NCI-H1694 (cell line): ENCODE measurements around the gene SLC9A3.
"Not testable (repeated sequence)": the region's sequence is repeated elsewhere in the genome, so short reads cannot be mapped to it uniquely, and the experiment has no call there.

Experiments used
- DNase-seq: peaks from one replicate; lab custom pipeline; 2025; lab: John Stamatoyannopoulos, UW

SLC9A3 gene

GRCh38 chr5:489689-490080 is 34.6 kb downstream of the SLC9A3 start:
- no peak for DNase-seq

- DNase-seq: no peak
Observed at GRCh38 chr5:488744-489688, 35.2 kb downstream of the SLC9A3 start.

DNA sequence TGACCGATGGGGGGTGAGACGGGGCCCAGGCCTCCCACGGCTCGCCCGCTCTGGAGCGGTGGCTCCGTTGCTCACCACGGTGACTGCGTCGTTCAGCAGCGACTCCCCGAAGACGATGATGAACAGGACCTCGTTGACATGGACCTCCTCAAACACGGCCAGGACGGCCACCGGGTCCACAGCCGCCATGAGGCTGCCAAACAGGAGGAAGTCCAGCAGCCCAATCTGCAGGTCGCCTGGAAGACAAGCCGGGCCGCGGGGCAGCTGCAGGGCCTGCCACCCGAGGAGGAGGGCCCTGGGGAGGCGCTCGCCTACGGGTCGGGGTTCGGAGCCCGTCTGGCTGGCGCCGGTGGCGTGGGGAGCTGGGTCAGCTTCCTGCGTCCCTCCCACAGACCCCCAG is 36.0 kb downstream of the SLC9A3 start:
- no peak for DNase-seq

DNA sequence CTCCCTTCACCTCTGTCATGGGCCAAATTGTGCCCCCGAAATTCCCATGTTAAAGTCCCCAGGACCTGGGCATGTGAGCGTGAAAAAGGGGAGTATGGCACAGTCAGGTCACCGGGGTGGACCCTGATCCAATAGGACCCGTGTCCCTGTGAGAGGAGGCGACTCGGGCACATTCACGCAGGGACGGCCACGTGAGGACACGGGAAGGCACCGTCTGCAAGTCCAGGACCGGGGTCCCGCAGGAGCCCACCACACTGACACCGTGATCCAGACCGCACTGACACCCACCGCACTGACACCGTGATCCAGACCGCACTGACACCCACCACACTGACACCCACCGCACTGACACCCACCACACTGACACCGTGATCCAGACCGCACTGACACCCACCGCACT is 37.7 kb downstream of the SLC9A3 start:
- not testable (repeated sequence) for DNase-seq

DNA sequence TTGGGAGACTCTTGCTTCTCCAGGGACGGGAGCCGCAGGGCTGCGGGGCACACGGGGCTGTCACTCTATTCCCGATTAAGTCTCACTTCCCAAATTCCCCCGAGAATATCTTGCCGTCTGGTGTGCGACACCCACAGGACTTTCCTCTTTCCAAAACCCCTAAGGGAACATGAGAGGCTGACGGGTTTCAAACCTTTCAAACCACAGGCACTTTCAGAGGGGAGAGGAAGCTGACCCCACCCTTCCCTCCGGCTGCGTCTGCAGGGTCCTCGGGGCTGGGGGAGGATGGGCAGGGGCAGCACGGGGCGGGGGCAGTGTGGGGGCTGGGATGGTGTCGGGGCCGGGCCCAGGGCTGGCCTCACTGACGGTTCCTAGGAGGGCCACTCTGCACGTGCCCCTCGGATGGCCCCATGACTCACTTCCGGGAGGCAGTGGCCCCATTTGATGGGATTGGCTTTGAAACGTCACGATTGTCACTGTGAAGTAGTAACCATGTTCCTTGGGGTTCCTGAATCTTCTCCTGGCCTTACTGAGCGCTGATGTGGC is 38.2 kb downstream of the SLC9A3 start:
- no peak for DNase-seq

DNA sequence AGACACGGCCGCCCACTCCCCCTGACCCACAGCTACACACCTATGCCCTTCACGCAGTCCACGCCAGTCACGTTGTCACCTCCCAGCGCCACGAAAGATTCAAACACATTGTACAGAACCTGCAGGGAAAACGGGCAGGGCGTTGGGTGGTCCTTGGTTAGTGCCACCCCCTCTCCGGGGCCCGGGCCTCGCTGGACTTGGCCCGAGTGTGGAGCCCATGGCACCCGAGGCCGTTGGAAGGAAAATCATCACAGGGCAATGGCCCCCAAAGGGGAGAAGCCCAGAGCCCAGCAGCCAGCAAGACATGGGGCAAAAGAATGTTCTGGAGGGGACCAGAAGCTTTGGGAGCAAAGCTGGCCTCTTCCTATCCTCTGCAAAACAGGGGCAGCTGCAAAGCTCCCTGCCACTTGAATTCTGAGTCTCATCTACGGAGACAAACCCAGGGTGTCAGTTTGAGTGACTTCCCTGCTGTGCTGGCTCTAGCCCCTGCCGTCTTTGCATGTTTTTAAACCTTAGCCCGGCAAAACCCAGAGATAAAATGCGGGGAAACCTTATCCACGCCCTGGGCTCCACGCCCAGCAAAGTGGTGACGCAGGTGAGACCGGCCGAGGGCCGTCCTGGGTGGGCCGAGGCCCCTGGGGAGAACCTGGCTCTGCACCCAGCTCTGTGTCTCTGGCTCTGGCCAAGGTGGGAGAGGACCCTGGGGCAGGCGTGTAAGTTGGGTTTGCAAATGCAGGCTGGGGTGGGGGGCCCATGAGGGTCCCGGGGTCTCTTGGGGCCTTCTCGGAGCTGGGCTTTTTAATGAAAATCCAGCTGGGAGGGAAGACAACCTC is 38.9 kb downstream of the SLC9A3 start:
- DNase-seq: no peak

GRCh38 chr5:484556-484955 is 39.7 kb downstream of the SLC9A3 start:
- no peak for DNase-seq

- DNase-seq: no peak
Observed at GRCh38 chr5:483434-484140, 40.7 kb downstream of the SLC9A3 start.

DNA sequence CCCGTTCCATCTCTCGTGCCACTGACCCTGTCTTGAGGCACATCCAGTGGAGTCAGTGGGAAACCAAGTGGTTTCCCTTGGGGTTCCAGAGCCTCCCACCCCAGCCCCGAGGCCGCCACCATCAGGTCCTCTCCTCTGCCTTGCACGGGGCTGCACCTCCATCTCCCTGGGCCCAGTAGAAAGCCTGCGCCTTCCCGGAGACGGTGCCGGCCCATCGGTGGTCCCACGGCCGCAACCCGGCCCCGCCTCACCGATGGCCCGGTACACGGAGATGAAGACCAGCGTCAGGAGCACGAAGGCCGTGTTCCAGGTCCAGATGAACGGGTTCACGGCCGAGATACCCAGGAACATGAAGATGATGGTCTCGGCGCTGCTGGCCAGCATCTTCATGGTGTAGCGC is 41.2 kb downstream of the SLC9A3 start:
- no peak for DNase-seq

GRCh38 chr5:482506-482905 is 41.7 kb downstream of the SLC9A3 start:
- DNase-seq: no peak

DNA sequence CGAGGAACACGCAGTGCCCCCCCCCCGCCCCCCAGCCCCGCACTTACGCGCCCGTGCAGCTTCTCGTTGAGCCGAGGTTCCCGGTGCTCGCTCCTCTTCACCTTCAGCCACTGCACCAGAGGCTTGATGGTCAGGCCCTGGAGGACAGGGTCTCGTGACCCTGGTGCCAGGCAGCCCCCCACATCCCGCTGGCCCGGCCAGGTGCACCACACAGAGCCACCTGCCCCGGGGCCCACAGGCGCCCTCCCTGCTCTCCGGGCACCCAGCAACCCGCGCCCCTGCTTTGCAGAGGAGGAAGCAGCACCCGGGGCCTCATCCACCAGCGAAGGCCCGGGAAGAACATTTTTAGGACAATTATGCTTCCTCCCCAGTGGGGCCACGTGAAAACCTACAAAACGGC is 42.2 kb downstream of the SLC9A3 start:
- no peak for DNase-seq

DNA sequence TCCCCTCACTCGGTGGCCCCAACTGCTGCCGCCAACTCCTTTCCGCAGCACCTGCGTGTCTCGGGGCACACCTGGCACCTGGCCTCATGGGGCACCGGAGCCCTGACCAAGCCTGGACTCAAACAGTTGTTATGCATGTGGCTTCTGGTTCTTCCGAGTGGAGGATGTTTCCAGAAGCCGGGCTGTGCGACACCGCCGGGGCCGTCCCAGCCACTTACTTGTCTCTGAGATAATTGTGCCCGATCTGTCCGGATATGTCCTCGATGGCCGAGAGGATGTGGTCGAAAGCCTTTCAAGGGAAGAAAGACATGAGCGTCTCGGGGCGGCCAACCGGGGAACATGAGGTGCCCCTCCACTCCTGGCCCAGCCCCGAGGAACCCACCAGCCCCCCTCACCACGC is 42.9 kb downstream of the SLC9A3 start:
- no peak for DNase-seq

DNA sequence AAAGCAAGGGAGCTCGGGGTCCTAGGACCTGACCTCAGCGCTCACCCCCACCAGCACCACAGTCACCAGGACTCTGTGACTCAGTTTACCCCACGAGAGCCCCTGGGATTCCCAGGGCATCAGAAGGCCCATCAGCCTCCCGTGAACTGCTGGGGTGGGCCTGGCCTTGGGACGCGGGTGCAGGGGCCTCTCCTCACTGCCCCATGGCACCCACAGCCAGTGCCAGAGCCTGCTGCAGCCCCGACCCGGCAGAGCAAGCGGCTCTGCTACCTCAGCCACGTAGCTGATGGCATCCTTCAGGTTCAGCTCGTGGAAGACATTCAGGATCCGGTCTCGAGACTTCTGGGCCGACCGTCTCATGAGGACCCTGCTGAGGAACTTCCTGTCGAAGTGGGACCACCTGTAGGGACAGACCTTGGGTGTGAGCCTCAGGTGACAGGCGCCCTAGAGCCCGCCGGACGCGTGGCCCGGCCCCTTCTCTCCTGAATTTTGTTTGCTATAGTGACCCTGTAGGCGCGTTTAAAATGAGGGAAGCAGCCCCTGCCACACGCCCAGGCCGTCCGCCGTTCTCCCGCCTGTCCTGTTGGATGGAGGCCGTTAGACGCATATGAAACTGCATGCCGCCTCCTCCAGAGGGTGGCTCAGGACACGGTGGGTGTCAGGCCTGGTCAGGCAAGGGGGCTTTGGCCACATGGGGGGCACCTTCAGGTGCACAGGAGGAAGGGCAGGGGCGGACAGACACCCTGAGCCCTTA is 44.5 kb downstream of the SLC9A3 start:
- no peak for DNase-seq

DNA sequence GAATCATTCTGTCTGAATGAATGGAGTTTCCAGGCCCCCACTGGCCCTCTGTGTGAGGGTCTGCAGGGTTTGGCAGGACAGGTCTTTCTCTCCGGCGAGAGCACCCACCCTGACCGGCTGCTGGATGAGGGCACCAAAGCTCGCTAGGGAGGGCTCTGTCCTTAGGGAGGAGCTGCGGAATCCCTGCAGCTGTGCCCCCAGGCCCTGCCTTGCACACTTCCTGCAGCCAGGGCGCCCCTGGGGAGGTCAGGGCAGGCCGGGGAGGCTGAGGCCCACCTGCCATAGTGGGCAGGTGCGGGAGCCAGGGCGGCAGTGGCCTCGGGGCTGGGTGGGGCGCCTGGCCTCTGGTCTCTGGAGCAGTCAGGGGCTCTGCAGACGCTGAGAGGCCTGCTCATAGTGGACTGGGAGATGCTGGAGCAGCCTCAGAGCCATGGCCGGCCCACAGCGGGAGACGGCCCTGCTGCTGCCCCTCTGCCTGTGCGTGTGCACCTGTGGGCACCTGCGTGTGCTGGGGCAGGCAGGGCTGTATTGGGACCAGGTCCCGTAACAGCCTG is 45.2 kb downstream of the SLC9A3 start:
- DNase-seq: no peak

GRCh38 chr5:478369-478981 is 45.8 kb downstream of the SLC9A3 start:
- no peak for DNase-seq

DNA sequence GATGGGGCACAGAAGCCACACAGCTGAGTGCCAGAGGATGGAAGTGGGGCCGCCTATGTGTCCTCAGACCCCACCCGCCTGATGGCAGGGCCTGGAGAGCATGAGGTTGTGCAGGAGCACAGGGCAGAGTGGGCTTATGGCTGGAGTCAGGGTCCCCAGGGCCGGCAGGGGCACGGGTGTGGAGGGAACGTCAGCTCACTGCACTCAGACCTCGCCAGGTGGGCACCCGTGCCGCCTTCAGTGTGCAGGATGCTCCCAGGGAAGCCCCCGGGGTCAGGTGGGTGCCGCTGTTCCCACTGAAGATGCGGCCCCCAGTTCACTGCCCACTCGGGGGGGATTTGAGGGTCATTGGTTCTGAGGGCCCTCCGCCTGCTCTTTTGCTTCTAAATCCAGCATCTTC is 46.4 kb downstream of the SLC9A3 start:
- no peak for DNase-seq

- DNase-seq: no peak
Observed at GRCh38 chr5:477247-477646, 47.0 kb downstream of the SLC9A3 start.

DNA sequence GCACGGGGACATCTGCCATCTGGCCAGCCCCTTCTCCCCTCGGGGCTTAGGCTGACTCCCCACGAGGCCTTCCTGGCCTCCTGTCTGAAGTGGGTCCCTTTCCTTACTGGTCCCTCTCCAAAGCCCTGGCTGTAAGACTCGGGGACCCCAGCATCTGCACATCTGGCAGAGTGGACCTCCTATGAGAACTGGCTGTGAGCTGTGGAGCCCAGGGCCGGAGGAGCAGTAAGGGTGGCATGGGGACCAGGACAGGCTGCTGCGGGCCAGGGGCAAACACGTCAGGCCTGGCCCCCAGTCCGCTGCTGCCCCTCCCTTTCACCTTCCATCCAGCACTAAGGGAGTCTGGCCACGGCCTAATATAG is 47.5 kb downstream of the SLC9A3 start:
- no peak for DNase-seq

DNA sequence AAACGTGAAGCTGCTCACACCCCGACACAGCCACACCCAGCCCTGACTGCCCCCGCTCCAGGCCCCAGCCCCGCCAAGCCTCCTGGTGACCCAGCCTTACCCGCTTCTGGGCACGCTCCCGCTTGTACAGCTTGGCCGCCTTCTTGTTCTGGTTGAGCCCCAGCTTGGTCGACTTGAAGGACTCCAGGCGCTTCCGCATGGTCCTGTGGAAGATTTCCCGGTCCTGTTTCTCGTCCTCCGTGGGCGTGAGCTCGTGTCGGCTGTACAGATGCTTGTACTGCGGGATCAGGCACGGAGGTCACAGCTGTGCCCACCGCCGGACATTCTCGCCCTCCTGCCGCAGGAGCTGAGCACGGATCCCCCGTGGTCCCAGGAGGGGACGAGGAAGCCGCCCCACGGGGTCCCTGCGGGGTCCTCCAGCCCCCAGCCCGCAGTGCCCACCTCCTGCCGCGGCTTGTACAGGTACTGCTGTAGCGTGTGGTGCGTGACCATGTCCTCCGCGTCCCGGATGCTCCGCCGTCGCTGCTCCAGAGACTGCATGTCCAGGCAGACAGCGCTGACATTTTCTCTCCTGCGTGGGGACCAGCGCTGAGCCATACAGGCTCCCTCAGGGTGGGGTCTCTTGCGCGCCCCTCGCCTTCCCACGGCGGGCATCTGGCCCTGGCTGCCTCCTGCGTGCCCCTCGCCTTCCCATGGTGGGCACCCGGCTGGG is 48.0 kb downstream of the SLC9A3 start:
- DNase-seq: no peak

GRCh38 chr5:475704-476101 is 48.5 kb downstream of the SLC9A3 start:
- DNase-seq: no peak
